Effector CD8-positive, alpha-beta T cell (primary cell): ENCODE data around the gene PSMA4.
"Not testable (repeated sequence)": the region's sequence is repeated elsewhere in the genome, so short reads cannot be mapped to it uniquely, and the experiment has no call there.

Experiments used
- DNase-seq: peaks from one replicate; lab custom pipeline; 2025; lab: John Stamatoyannopoulos, UW
- total RNA-seq, 4 experiments: gene quantifications; one replicate each; lab custom pipeline; 2026; lab: John Stamatoyannopoulos, UW

Gene PSMA4
- 75.9 to 121 (median 88.7) reads per million in 4 experiments for total RNA-seq

- DNase-seq: peak; percentile 93
Measured at GRCh38 chr15:78540141-78540870, at the start of gene PSMA4. Gene PSMA4 (plus strand): TSS chr15:78540444. CDS start chr15:78541928, 1,484 bp downstream.

GRCh38 chr15:78492872-78493271 lies 47.4 kb upstream of the PSMA4 start:
- DNase-seq: no peak

- no peak for DNase-seq
Measured at GRCh38 chr15:78501857-78502256, 38.4 kb upstream of the PSMA4 start.

DNA sequence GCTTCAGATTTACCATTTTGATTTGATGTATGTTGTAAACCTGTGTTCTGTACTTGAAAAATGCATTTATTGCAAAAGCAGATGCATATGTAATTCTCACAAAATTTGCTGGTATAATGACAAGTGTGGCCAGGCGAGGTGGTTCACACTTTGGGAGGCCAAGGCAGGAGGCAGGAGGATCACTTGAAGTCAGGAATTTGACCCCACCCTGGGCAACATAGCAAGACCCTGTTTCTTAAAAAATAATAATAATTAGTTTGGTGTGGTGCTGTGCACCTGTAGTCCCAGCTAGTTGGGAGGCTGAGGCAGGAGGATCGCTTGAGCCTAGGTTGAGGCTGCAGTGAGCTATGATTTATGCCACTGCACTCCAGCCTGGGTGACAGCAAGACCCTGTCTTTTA lies 37.6 kb upstream of the PSMA4 start:
- no peak for DNase-seq

- peak; percentile 72 for DNase-seq
Measured at GRCh38 chr15:78506971-78507830, 33.0 kb upstream of the PSMA4 start, which contains the start of gene HYKK. Gene HYKK (plus strand): TSS chr15:78507577. CDS start chr15:78513089, 5,512 bp downstream.

- no peak for DNase-seq
Measured at GRCh38 chr15:78507831-78508160, 32.4 kb upstream of the PSMA4 start.

GRCh38 chr15:78508272-78508671 lies 32.0 kb upstream of the PSMA4 start:
- DNase-seq: no peak

DNA sequence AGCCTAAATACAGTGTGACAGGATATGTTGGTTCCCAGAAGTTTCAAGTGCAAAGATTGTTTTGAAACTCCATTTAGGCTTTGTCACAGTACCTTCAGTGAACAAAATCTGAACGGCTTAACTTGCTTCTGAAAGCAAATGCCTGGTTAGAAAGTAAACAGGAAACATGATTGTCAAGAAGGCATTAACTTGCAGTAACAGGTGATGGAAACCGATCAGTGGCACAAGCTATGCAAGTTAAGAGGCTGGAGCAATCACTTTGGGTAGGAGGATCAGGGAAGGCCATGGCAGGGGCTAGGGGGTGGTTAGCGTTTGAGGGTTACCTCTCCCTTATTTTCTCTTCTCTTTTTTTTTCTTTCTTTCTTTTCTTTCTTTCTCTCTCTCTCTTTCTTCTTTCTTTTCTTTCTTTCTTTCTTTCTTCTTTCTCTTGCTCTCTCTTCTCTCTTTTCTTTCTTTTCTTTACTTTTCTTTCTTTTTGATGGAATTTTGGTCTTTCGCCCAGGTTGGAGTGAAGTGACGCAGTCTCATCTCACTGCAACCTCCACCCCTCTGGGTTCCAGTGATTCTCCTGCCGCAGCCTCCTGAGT lies 30.4 kb upstream of the PSMA4 start:
- DNase-seq: no peak

DNA sequence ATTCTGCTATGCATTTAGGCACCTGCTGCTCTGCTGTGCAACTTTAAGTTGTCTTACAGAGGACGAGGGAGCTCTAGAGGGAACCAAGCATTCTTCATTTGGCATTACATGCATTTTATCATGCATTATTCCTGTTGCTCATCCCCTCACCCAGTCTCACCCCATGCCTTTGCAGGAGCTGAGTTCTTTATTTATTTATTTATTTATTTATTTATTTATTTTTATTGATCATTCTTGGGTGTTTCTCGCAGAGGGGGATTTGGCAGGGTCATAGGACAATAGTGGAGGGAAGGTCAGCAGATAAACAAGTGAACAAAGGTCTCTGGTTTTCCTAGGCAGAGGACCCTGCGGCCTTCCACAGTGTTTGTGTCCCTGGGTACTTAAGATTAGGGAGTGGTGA lies 20.2 kb upstream of the PSMA4 start:
- not testable (repeated sequence) for DNase-seq

GRCh38 chr15:78524230-78524629 lies 16.0 kb upstream of the PSMA4 start:
- DNase-seq: no peak

DNA sequence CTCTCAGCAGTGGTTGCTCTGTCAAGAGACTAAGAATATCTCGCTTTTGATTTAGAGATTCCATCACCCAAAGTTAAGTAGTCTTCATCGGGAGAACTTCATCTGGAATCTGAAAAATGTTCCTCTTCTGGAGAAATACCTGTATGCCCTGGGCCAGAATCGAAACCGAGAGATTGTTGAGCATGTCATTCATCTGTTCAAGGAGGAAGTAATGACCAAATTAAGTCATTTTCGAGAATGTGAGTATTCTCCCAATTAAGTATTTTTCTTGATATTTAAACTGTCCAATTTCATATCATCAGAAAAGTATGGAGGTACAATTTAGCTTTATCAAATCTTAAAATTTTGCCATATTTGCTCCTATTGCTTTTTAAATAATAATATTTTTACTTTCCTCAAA lies 12.9 kb upstream of the PSMA4 start:
- no peak for DNase-seq

GRCh38 chr15:78533331-78533730 lies 6.9 kb upstream of the PSMA4 start:
- no peak for DNase-seq

DNA sequence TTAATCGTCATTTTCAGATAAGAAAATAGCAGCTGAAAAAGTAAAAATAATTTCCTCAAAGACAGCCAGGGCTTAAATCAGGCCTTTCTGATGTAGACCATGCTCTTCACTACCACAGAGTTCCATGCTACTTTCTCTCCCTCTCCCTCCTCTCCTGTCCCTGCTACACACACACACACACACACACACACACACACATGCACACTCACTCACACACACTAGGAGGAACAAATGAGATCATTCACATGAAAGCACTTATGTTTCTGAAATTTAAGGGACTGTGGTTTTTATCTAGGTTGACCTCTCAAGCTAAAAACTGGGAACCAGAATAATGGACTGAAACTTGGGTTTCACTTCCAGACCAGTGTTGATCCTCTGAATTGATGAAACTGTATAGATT lies 4.1 kb upstream of the PSMA4 start:
- DNase-seq: no peak

DNA sequence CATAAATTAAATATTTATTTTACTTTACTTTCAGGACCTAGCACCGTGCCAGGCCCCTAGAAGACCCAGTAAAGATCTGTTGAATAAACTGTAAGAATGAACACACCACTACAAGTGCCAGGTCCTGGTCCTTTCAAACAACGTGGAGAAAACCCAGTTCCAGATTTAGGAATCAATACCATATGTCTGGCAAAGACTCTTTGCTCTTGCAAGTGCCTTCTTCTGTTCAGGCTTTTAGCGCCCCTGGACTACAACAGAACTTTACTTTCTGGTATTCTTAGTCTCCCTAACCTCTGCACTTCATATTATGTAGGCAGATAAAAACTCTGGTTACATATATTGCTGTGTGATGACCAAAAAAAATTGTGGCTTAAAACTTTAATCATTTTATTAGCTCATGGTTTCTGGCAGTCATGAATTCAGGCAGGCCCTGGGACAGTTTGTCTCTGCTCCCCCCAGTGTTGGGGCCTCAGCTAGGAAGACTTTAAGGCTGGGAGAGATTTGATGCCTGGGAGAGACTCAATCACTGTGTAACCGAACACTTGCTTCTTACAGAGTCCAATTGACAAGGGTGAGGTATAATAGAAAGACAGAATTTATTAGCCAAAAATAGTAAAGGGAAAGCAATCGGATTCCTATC lies 2.9 kb upstream of the PSMA4 start:
- no peak for DNase-seq

GRCh38 chr15:78538358-78538757 lies 1.9 kb upstream of the PSMA4 start:
- DNase-seq: no peak

- not testable (repeated sequence) for DNase-seq
Measured at GRCh38 chr15:78539464-78540140, 642 bp upstream of the PSMA4 start.

DNA sequence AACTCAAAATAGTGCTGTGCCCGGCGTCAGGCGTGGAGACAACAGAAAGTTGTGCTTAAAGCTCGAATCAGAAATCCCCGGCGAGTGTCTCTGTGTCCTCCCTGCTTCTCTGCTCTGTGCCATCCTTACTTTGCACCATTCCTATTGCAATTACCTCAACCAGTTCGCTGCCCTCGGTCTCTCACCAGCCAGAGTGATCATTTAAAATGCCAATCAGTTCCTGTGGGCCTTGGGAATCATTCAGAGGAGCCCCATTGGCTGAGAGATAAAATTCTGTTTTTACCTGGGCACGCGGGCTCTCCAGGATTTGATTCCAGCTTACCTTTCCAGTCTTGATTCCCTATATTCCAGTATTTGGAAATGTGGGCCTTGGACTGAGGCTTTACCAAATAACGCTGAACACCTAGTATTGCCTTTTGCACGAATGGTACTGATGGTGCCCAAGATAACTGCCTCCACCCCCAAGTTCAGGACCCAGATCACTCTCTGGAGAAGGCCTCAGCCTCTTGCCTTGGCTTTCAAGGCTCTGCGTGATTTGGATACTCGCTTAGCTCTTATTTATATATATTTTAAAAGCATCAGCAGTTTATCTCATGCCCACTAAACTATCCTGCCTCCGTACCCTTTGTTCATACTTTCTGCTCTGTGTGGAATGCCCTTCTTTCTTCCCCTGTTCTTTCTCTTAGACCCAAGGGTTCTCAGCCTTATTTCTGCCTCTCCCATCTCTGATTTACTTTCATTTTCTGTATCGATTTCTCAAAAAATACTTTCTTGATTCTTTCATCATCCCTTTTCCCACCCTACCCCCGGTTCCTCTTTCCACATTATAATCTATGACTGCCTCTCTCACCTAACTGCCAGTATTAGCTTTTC lies 863 bp downstream of the PSMA4 start:
- DNase-seq: no peak

- DNase-seq: no peak
Measured at GRCh38 chr15:78541744-78542034, 1.4 kb downstream of the PSMA4 start.

- no peak for DNase-seq
Measured at GRCh38 chr15:78542647-78543046, 2.4 kb downstream of the PSMA4 start.

DNA sequence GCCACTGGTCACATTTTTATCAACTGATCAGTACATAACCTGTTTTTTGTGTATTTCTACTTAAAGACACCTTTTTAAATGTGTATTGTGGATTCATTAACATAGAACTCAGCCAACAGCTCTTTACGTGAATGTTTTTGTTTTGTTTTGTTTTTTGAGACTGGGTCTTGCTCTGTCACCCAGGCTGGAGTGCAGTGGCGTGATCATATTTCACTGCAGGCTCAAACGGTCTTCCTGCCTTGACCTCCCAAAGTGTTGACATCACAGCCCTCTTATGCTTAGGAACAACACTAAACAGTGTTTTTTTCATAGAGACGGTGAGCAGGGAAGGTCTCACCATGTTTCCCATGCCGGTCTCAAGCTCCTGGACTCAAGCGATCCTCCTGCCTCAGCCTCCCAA lies 9.9 kb downstream of the PSMA4 start:
- no peak for DNase-seq

DNA sequence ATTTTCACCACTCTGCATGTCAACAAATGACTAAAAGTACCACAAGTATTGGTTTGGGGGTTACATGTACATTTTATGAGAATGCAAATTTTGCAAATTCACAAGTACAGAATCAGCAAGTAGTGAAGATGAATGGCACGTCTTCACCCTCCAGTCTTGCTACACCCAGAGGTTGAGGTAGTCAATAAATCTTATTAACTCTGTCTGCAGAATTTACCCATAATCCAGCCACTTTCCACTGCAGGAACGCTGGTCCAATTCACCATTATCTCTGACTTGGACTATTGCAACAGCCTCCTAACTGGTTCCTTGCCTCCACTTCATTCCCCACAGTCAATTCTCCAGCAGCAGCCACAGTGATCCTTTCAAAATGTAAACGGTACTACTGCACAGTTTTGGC lies 10.6 kb downstream of the PSMA4 start:
- DNase-seq: no peak
